ENCODE measurements around the gene ADAMTS16.

ADAMTS16 gene

GRCh38 chr5:5141625-5142525, 1.7 kb downstream of the ADAMTS16 start:
- peak; percentile 7 for DNase-seq

DNA sequence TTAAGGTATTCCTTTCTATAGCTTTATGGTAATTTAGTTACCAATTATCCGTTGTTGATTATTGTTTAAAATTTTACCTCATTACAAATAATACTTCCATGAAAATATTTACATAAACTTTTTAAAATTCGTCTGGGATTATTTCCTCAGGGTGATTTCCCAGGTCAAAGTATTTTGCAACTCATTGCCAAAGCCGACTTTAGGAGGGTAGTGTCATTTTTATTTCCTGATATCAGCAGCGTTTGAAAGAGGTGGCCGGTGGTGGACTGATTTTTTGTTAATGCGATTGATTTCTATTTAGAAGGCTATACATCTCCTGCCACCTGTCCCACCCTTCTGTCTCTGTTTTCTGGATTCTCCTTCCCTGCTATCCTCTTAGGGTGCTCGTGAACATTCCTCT, 4.3 kb downstream of the ADAMTS16 start:
- DNase-seq = no peak

DNA sequence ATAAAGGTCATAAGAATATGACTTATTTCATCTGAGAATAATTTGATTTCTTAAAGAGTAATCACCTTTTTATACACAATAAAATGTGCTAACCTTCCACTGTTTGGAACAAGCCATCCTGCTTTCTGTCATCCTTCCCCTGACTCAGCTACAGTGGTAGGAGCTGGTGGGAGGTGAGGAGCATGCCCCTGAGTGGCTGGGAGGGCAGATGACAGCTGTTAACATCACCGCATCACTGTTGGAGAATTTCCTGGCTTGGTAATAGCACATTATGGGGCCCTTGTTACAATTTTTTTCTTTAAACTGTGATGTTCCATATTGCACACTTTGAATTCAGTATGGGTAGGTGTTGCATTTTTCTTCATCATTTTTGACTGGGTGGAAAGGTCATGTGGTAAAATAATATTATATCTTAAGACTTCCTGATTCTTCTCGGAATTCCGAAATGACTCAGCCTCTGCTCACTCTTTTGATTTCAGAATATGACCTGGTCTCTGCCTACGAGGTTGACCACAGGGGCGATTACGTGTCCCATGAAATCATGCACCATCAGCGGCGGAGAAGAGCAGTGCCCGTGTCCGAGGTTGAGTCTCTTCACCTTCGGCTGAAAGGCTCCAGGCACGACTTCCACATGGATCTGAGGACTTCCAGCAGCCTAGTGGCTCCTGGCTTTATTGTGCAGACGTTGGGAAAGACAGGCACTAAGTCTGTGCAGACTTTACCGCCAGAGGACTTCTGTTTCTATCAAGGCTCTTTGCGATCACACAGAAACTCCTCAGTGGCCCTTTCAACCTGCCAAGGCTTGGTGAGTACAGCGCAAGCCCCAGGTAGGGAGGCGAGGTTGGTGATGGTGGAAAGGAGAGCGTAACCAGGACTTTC, 5.8 kb downstream of the ADAMTS16 start:
- no peak for DNase-seq

GRCh38 chr5:5146530-5147160, 6.5 kb downstream of the ADAMTS16 start:
- no peak for DNase-seq

GRCh38 chr5:5149154-5149553, 9.0 kb downstream of the ADAMTS16 start:
- DNase-seq = no peak

GRCh38 chr5:5150667-5151066, 10.5 kb downstream of the ADAMTS16 start:
- DNase-seq = no peak

DNA sequence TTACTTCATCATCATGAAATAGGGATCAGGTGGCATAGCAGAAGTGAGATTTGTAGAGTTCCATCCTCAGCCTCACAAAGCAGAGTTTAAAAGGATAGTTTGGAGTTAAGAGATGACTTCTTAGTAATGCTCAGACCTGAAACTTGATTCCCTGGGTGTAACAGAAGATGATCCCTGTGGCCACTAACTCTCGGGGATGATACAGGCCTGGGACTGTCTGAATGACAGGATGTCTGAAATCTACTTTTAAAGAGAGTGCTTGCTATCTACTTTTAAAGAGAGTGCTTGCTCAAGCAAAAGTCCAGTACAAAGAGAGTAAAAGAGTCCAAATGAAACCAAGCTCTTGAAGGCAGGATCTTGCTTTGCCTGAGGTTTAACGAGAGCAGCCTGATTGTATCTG, 14.6 kb downstream of the ADAMTS16 start:
- no peak for DNase-seq

DNA sequence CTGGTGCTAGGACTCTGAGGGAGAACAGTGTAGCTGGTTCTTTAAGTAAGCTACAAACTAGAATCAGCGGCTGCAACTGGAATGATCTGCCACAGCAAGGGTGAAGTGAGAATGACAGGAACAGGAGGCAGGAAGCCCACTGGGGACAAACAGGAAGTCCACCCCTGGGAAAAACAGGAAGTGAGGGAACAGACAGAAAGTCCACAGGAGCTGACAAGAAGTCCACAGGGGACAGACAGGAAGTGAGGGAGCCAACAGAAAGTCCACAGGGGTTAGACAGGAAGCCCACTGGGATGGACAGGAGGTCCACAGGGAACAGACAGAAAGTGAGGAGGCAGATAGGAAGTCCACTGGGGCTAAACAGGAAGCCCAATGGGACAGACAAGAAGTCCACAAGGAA, 15.5 kb downstream of the ADAMTS16 start:
- DNase-seq = no peak

- DNase-seq = no peak
Observed at GRCh38 chr5:5156471-5157082, 16.4 kb downstream of the ADAMTS16 start.

GRCh38 chr5:5158472-5158895, 18.4 kb downstream of the ADAMTS16 start:
- no peak for DNase-seq

GRCh38 chr5:5159282-5160103, 19.4 kb downstream of the ADAMTS16 start:
- no peak for DNase-seq

GRCh38 chr5:5164163-5164562, 24.0 kb downstream of the ADAMTS16 start:
- no peak for DNase-seq

- no peak for DNase-seq
Observed at GRCh38 chr5:5165541-5166002, 25.4 kb downstream of the ADAMTS16 start.

- no peak for DNase-seq
Observed at GRCh38 chr5:5169466-5169865, 29.3 kb downstream of the ADAMTS16 start.

GRCh38 chr5:5178136-5178535, 38.0 kb downstream of the ADAMTS16 start:
- no peak for DNase-seq

DNA sequence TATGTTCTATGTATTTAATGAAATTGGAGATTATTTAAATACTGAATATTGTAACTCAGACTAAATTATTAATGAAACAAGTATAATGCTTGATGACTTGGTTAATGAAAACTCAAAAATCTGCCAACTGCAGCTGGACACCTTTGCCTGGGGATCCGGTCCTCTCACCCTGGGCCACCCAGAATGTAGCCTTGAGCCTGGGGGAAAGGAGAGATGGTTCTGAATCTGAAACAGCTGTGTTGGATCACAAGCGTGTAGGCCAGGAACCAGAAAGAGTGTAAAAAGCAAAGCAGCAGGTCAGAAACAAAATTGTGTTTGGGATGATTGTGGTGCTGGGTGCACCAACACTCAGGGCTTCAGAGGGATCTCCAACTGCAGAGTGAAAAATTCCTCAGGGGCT, 38.5 kb downstream of the ADAMTS16 start:
- no peak for DNase-seq

GRCh38 chr5:5179079-5179478, 38.9 kb downstream of the ADAMTS16 start:
- no peak for DNase-seq

- DNase-seq = no peak
Observed at GRCh38 chr5:5179597-5179996, 39.5 kb downstream of the ADAMTS16 start.

DNA sequence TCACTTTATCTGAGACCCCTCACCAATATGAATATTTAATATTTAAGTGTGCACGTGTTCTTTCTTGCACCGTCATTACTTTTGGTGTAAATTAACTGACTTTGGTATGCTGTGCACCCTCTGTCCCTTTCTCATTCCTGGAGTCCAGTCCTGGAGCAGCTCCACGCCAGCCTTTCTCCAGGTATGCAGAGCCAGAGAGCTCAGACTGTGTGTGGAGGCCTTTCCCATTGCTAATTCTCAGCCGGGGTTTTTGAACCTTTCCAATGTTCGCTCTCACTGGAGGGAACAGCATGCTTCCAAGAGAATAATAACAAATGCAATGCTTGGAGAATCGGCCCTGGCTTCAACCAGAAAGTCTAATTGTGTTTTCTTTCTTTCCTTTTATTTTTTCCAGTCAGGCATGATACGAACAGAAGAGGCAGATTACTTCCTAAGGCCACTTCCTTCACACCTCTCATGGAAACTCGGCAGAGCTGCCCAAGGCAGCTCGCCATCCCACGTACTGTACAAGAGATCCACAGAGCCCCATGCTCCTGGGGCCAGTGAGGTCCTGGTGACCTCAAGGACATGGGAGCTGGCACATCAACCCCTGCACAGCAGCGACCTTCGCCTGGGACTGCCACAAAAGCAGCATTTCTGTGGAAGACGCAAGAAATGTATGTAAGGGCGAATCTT, 41.7 kb downstream of the ADAMTS16 start:
- no peak for DNase-seq

- DNase-seq = no peak
Observed at GRCh38 chr5:5182508-5183188, 42.5 kb downstream of the ADAMTS16 start.
